H1 (cell line): ENCODE data around the gene CCDC121.

ENCODE experiments used
- CTCF ChIP-seq, 3 experiments: IDR thresholded peaks; 1 replicate in 2 of 3; 2 replicates in 1 of 3; pipeline versions ENCODE4 v1.5.1 to v1.6.1; 2011; ENCODE audit warnings: low read length in 3 of 3, mild to moderate bottlenecking in 3 of 3, inconsistent platforms in 2 of 3, low read depth in 1 of 3, moderate library complexity in 1 of 3; ENCODE audit not compliant: insufficient read depth in 1 of 3; ENCODE audit errors: control extremely low read depth in 1 of 3
- GABPA ChIP-seq: IDR thresholded peaks from 2 replicates; pipeline ENCODE4 v1.6.1; 2011; ENCODE audit warnings: mild to moderate bottlenecking, low read length, moderate library complexity, borderline replicate concordance; ENCODE audit not compliant: insufficient read depth
- RXRA ChIP-seq: IDR thresholded peaks from 2 replicates; pipeline ENCODE4 v1.6.1; 2011; ENCODE audit warnings: low read depth, mild to moderate bottlenecking, low read length, moderate library complexity; ENCODE audit not compliant: insufficient read depth
- SAP30 ChIP-seq: fragments of 300-600 bp; sonication (generic); IDR thresholded peaks from 2 replicates; pipeline ENCODE4 v1.7.1; 2012; ENCODE audit warnings: low read length, moderate library complexity, mild to moderate bottlenecking, inconsistent platforms; ENCODE audit not compliant: insufficient read depth, insufficient replicate concordance
- SRF ChIP-seq: IDR thresholded peaks from 2 replicates; pipeline ENCODE4 v1.6.1; 2011; ENCODE audit warnings: mild to moderate bottlenecking, low read depth, low read length, moderate library complexity
- YY1 ChIP-seq: IDR thresholded peaks from 2 replicates; pipeline ENCODE4 v1.6.1; 2011; ENCODE audit warnings: low read depth, mild to moderate bottlenecking, low read length

- TF ChIP-seq YY1 (no peak), SAP30 (no peak), SRF (no peak), CTCF (IDR thresholded peaks at IDR 0.05; ENCODE audit: control extremely low read depth in 1 of 3, insufficient read depth in 1 of 3, low read depth in 1 of 3, low read length in 3 of 3) (no peak), GABPA (no peak), RXRA (no peak)
These were observed 3.9 kb downstream of the CCDC121 start for GRCh38 chr2:27624943-27625342.
